H9 (cell line): ENCODE data around the gene LDB2. TPM values are rescaled to one million over a fixed set of nuclear protein-coding genes. Genes with fewer than 3 reads are reported as not detected.

ENCODE experiments used
- DNase-seq: peaks from one replicate; pipeline ENCODE4 v3.0.0-alpha.2; 2017
- H2AFZ ChIP-seq: one replicate; pipeline ENCODE4 v1.6.1; 2013; ENCODE audit warnings: mild to moderate bottlenecking, low read length, control low read depth, moderate library complexity
- H2AK5ac ChIP-seq: 2 replicates; pipeline ENCODE4 v1.6.1; 2013; ENCODE audit warnings: low read length, control low read depth, mixed read lengths; ENCODE audit not compliant: insufficient read length
- H2BK120ac ChIP-seq: one replicate; pipeline ENCODE4 v1.6.1; 2013; ENCODE audit warnings: low read depth, mild to moderate bottlenecking, low read length, control low read depth, inconsistent platforms; ENCODE audit not compliant: poor library complexity, severe bottlenecking
- H2BK12ac ChIP-seq: 2 replicates; pipeline ENCODE4 v1.6.1; 2013; ENCODE audit warnings: low read length, control low read depth, mixed read lengths, low read depth; ENCODE audit not compliant: insufficient read length
- H2BK15ac ChIP-seq: 2 replicates; pipeline ENCODE4 v1.6.1; 2013; ENCODE audit warnings: low read depth, low read length, control low read depth
- H2BK20ac ChIP-seq: one replicate; pipeline ENCODE4 v1.6.1; 2013; ENCODE audit warnings: low read depth, mild to moderate bottlenecking, low read length, control low read depth, inconsistent platforms; ENCODE audit not compliant: poor library complexity, severe bottlenecking
- H2BK5ac ChIP-seq: 2 replicates; pipeline ENCODE4 v1.6.1; 2013; ENCODE audit warnings: low read length, control low read depth, mixed read lengths; ENCODE audit not compliant: insufficient read length
- H3K14ac ChIP-seq: 2 replicates; pipeline ENCODE4 v1.6.1; 2013; ENCODE audit warnings: low read length, control low read depth; ENCODE audit not compliant: insufficient read depth
- H3K18ac ChIP-seq: 2 replicates; pipeline ENCODE4 v1.6.1; 2013; ENCODE audit warnings: low read depth, mild to moderate bottlenecking, mixed read lengths, low read length, control low read depth; ENCODE audit not compliant: insufficient read length
- H3K23ac ChIP-seq: 2 replicates; pipeline ENCODE4 v1.6.1; 2013; ENCODE audit warnings: low read length, control low read depth, mixed read lengths, low read depth; ENCODE audit not compliant: insufficient read length
- H3K23me2 ChIP-seq: 2 replicates; pipeline ENCODE4 v1.6.1; 2013; ENCODE audit warnings: low read depth, mild to moderate bottlenecking, mixed read lengths, low read length, control low read depth; ENCODE audit not compliant: insufficient read length, poor library complexity, severe bottlenecking
- H3K27ac ChIP-seq: 2 replicates; pipeline ENCODE4 v1.5.1; 2013; ENCODE audit warnings: low read length, control low read depth, mixed read lengths, low read depth; ENCODE audit not compliant: insufficient read length
- H3K27me3 ChIP-seq: 2 replicates; pipeline ENCODE4 v1.6.1; 2013; ENCODE audit warnings: low read length, control low read depth, inconsistent platforms; ENCODE audit not compliant: insufficient read depth
- H3K4ac ChIP-seq: 2 replicates; pipeline ENCODE4 v1.6.1; 2013; ENCODE audit warnings: low read depth, mild to moderate bottlenecking, control low read depth, inconsistent platforms, low read length, moderate library complexity
- H3K4me1 ChIP-seq: 2 replicates; pipeline ENCODE4 v1.6.1; 2013; ENCODE audit warnings: low read length, control low read depth, inconsistent platforms; ENCODE audit not compliant: insufficient read depth
- H3K4me2 ChIP-seq: 2 replicates; pipeline ENCODE4 v1.6.1; 2013; ENCODE audit warnings: low read length, control low read depth, mixed read lengths; ENCODE audit not compliant: insufficient read length, insufficient read depth
- H3K56ac ChIP-seq: 2 replicates; pipeline ENCODE4 v1.6.1; 2013; ENCODE audit warnings: low read depth, mild to moderate bottlenecking, mixed read lengths, low read length, control low read depth; ENCODE audit not compliant: insufficient read length
- H3K79me1 ChIP-seq: 2 replicates; pipeline ENCODE4 v1.6.1; 2013; ENCODE audit warnings: low read depth, mild to moderate bottlenecking, moderate library complexity, low read length, control low read depth, inconsistent platforms; ENCODE audit not compliant: insufficient read depth, poor library complexity, severe bottlenecking
- H3K79me2 ChIP-seq: 2 replicates; pipeline ENCODE4 v1.6.1; 2013; ENCODE audit warnings: low read length, control low read depth, inconsistent platforms; ENCODE audit not compliant: insufficient read depth
- H3K9ac ChIP-seq: 2 replicates; pipeline ENCODE4 v1.6.1; 2013; ENCODE audit warnings: low read length, control low read depth, mixed read lengths; ENCODE audit not compliant: insufficient read length; ENCODE audit errors: extremely low read depth
- H3K9me3 ChIP-seq: one replicate; pipeline ENCODE4 v1.6.1; 2013; ENCODE audit warnings: low read depth, low read length, inconsistent platforms; ENCODE audit not compliant: control insufficient read depth
- H3T11ph ChIP-seq: one replicate; pipeline ENCODE4 v1.6.1; 2013; ENCODE audit warnings: mild to moderate bottlenecking, low read length, control low read depth, inconsistent platforms
- H4K20me1 ChIP-seq: one replicate; pipeline ENCODE4 v1.6.1; 2013; ENCODE audit not compliant: control insufficient read depth, insufficient read length, insufficient read depth
- H4K5ac ChIP-seq: 2 replicates; pipeline ENCODE4 v1.6.1; 2013; ENCODE audit warnings: low read depth, mild to moderate bottlenecking, mixed read lengths, low read length, control low read depth; ENCODE audit not compliant: insufficient read length
- H4K8ac ChIP-seq: replicated peaks from 2 replicates; pipeline ENCODE4 v1.6.1; 2013; ENCODE audit warnings: low read length, control low read depth, mixed read lengths, low read depth; ENCODE audit not compliant: insufficient read length
- H4K91ac ChIP-seq: 2 replicates; pipeline ENCODE4 v1.6.1; 2013; ENCODE audit warnings: low read depth, mild to moderate bottlenecking, moderate library complexity, mixed read lengths, low read length, control low read depth; ENCODE audit not compliant: insufficient read length
- H3K27ac Mint-ChIP-seq, 3 experiments: 2 replicates in 2 of 3; 3 replicates in 1 of 3; pipeline ENCODE4 v1.8.0; 2020 to 2021; ENCODE audit warnings: mixed read lengths in 3 of 3, mild to moderate bottlenecking in 1 of 3, moderate library complexity in 1 of 3
- H3K27me3 Mint-ChIP-seq: 2 replicates; pipeline ENCODE4 v1.8.0; 2021; ENCODE audit warnings: low read depth, mild to moderate bottlenecking, moderate library complexity, mixed read lengths
- H3K36me3 Mint-ChIP-seq, 3 experiments: 2 replicates in 2 of 3; 3 replicates in 1 of 3; pipeline ENCODE4 v1.8.0; 2020 to 2021; ENCODE audit warnings: low read depth in 3 of 3, mixed read lengths in 3 of 3; ENCODE audit not compliant: insufficient read depth in 1 of 3
- H3K4me1 Mint-ChIP-seq, 2 experiments: 2 replicates each; pipeline ENCODE4 v1.8.0; 2020; ENCODE audit warnings: mixed read lengths in 2 of 2
- H3K4me3 Mint-ChIP-seq, 2 experiments: 2 replicates in 1 of 2; 3 replicates in 1 of 2; pipeline ENCODE4 v1.8.0; 2020 to 2021; ENCODE audit warnings: mild to moderate bottlenecking in 2 of 2, mixed read lengths in 2 of 2, moderate library complexity in 1 of 2
- H3K9me3 Mint-ChIP-seq, 2 experiments: 2 replicates in 1 of 2; 3 replicates in 1 of 2; pipeline ENCODE4 v1.8.0; 2020; ENCODE audit warnings: mild to moderate bottlenecking in 2 of 2, mixed read lengths in 2 of 2, moderate library complexity in 1 of 2
- WGBS: extraction: QIAGEN DNeasy Blood & Tissue Kit; methylation state at CpG from one replicate; pipeline ENCODE4 v1.1.7; 2013; ENCODE audit warnings: missing lambda C conversion rate, low lambda C conversion rate, mixed read lengths; ENCODE audit not compliant: insufficient read length; ENCODE audit errors: extremely low coverage; 5-methylcytosine and 5-hydroxymethylcytosine counted together
- total RNA-seq: library from RNA; stranded (reverse); gene quantifications from 2 replicates; pipeline ENCODE4 v1.2.1, GENCODE V29; 2021
- TF ChIP-seq, protein P1 (sequence below): fragments of 200-600 bp; sonication (generic); conservative IDR thresholded peaks from 3 replicates; pipeline ENCODE4 v1.8.0; 2021; ENCODE audit warnings: antibody characterized with exemption, mild to moderate bottlenecking

LDB2 gene
- total RNA-seq, 1 experiment from 2014 or later, result 22.5 TPM

DNA sequence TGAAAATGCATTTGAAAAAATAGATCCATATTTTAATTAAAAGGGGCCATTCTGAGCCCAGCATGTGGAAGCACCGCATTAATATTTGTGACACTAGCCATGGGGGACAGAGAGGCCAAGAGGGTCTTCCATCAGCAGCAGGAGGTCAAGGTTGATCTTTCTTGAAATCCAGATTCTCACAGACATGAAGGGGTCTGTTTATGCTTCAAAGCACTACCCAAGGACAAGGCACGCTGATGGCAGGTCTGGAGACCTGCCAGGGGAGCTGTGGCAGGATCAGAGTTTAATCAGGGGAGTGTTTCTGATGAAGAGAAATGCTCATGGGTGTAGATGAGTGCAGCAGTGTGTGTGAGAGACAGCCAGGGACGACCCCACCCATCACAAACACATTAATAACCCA is 243.3 kb downstream of the LDB2 start:
- H3K23ac ChIP-seq, result no peak overlapping the region
- H3K4ac ChIP-seq, result no peak overlapping the region
- TF ChIP-seq, protein P1, sequence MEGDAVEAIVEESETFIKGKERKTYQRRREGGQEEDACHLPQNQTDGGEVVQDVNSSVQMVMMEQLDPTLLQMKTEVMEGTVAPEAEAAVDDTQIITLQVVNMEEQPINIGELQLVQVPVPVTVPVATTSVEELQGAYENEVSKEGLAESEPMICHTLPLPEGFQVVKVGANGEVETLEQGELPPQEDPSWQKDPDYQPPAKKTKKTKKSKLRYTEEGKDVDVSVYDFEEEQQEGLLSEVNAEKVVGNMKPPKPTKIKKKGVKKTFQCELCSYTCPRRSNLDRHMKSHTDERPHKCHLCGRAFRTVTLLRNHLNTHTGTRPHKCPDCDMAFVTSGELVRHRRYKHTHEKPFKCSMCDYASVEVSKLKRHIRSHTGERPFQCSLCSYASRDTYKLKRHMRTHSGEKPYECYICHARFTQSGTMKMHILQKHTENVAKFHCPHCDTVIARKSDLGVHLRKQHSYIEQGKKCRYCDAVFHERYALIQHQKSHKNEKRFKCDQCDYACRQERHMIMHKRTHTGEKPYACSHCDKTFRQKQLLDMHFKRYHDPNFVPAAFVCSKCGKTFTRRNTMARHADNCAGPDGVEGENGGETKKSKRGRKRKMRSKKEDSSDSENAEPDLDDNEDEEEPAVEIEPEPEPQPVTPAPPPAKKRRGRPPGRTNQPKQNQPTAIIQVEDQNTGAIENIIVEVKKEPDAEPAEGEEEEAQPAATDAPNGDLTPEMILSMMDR, result no peak
- H3K9me3 Mint-ChIP-seq, result no peaks in the 10 kb centered on the region
- no peak overlapping the region for H2BK15ac ChIP-seq
- no CpG with 5 or more reads among the region's 3 CpGs for WGBS
- no peak overlapping the region for H3K4me2 ChIP-seq
- no peak overlapping the region for H3T11ph ChIP-seq
- no peak overlapping the region for H2AK5ac ChIP-seq
- no peak overlapping the region for H3K56ac ChIP-seq
- peak overlapping the region in 1 of 3 experiments; percentile 20; a peak in 1 of 7 replicates for H3K27ac Mint-ChIP-seq
- peaks cover 0 to 4% of the 10 kb centered on the region in 2 experiments; a peak in 1 of 4 replicates for H3K4me1 Mint-ChIP-seq
- no peak overlapping the region for H3K18ac ChIP-seq
- H3K79me2 ChIP-seq, result no peaks in the 10 kb centered on the region
- H2BK120ac ChIP-seq, result no peak overlapping the region
- H4K8ac ChIP-seq, result no peak overlapping the region
- H3K27me3 Mint-ChIP-seq, result no peaks in the 10 kb centered on the region
- H3K79me1 ChIP-seq, result no peaks in the 10 kb centered on the region
- H4K20me1 ChIP-seq, result no peaks in the 10 kb centered on the region
- H4K91ac ChIP-seq, result no peak overlapping the region
- DNase-seq, result no peak
- no peaks in the 10 kb centered on the region for H3K27me3 ChIP-seq
- no peaks in the 10 kb centered on the region for H3K9me3 ChIP-seq
- no peak overlapping the region for H2BK5ac ChIP-seq
- H2AFZ ChIP-seq, result no peak overlapping the region
- H3K4me1 ChIP-seq, result no peaks in the 10 kb centered on the region
- H3K23me2 ChIP-seq, result no peaks in the 10 kb centered on the region
- no peak overlapping the region for H3K9ac ChIP-seq
- H3K4me3 Mint-ChIP-seq, result no peak overlapping the region
- H4K5ac ChIP-seq, result no peak overlapping the region
- no peak overlapping the region for H3K27ac ChIP-seq
- H2BK12ac ChIP-seq, result no peak overlapping the region
- no peak overlapping the region for H3K14ac ChIP-seq
- H2BK20ac ChIP-seq, result no peak overlapping the region
- H3K36me3 Mint-ChIP-seq, result no peaks in the 10 kb centered on the region
